NCI-H2107 treated with DMSO at 0.1 percent for 48 hours (cell line): ENCODE results near the gene TSHZ1.

Experiments
- DNase-seq: peaks from one replicate; lab custom pipeline; 2025; ENCODE audit not compliant: unreplicated experiment; lab: John Stamatoyannopoulos, UW

The TSHZ1 gene

DNA sequence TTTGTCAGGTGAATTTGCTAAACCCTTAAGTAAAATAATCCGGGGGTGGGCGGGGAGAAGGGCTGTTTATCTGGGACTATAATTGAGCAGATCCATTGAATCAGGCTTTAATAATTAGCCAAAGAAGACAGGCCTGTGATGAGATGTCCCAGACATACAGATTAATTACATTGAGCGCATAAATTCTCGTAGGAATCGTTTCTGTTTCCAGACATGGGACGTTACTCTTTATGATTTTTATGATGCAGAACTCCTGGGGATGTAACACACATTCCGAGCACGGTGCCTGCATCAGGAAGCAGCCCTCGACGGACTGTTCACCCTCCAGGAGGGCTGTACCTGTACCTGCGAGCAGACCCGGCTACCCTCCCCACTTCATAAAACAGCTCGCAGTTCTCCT is 128.0 kb downstream of the TSHZ1 start:
- no peak for DNase-seq
